SKM-1 treated with dmso at 0.1 percent for 144 hours (cell line): ENCODE results near the gene KRTAP10-9.
A peak's percentile ranks its signal among the peaks of the same experiment; 100 is the strongest.
"Not testable (repeated sequence)": the region's sequence is repeated elsewhere in the genome, so short reads cannot be mapped to it uniquely, and the experiment has no call there.

ENCODE experiments used
- DNase-seq: peaks from one replicate; lab custom pipeline; 2025; ENCODE audit not compliant: unreplicated experiment; lab: John Stamatoyannopoulos, UW

KRTAP10-9 gene

DNA sequence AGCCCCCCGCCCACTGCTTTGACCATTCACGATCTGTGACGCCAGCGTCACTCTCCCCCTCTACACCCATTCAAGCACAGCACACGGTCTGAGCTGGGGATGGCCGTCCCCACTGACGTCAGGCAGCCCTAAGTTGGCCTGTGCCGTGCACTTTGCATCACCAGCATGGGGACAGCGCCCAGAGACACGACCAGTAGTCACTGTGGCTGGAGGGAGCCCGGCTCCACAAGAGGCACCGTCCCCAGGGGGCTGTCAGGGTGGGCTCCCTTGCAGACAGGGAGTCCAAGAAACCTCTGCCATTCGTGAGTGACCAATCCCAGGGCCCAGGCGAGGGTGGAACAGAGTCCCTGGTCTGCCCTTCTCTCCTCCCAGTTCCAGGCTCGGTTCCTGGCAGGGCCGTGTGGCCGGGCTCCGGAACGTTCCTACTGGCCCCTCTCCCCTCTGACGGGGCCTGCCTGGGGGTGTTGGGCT lies 12.7 kb upstream of the KRTAP10-9 start:
- no peak for DNase-seq

- DNase-seq: no peak
Measured at GRCh38 chr21:44614961-44615391, 11.9 kb upstream of the KRTAP10-9 start.

DNA sequence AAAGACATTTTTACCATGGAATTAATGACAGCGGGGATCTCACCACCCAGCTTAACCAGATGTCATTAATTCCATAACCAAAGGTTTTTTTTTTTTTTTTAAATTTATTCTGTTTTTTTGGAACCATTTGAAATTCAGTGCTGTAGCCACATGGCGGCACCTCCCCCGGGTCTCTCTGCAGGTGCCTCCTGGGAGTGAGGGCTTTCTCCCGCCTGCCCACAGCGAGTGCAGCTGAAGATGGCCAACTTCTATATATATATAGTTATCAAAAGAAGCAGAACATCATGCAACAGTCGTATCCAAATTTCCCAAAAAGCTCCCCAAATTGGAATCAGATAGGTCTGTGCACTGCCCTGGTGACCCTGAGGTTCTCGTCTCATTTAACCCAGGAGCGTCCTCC lies 11.4 kb upstream of the KRTAP10-9 start:
- no peak for DNase-seq

GRCh38 chr21:44615911-44616590 lies 10.8 kb upstream of the KRTAP10-9 start:
- DNase-seq: no peak

- no peak for DNase-seq
Measured at GRCh38 chr21:44616591-44616926, 10.3 kb upstream of the KRTAP10-9 start.

DNA sequence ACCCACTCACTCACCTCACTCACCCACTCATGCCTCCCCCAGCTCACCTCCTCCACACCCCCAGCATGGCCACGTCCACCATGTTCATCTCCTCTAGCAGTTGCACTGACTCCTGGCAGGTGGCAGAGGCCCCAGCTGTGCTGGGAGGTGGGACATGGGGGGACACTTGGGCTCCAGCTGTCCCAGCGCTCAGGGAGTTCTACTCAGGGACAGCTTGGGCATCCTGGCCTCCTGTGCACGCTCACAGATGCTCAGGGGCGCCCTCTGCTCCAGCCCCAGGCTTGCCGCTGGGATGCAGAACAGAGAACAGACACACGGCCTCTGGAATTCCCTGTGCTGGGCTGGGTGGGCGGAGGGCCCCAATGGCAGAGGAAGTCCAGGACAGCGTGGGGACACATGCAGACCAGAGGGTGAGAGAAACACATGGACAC lies 9.8 kb upstream of the KRTAP10-9 start:
- no peak for DNase-seq

DNA sequence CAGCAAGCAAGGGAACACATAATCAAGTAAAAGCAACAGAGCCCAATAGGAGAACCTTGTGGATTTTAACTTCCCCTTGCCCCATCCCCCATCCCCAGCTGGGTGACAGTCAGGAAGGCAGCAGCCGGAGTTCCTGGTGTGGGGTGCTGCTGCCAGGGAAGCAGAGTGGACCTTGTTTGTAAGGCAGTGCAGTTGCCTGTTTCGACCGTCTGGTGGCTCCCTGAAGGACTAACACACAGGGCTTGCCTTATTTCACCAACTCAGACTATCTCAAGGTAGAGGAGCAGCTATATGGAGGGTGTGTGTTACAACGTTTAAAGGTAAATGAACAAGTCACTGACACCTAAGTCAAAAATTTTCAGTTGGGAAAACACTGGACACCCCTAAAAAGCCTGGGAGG lies 8.4 kb upstream of the KRTAP10-9 start:
- DNase-seq: peak; percentile 50

DNA sequence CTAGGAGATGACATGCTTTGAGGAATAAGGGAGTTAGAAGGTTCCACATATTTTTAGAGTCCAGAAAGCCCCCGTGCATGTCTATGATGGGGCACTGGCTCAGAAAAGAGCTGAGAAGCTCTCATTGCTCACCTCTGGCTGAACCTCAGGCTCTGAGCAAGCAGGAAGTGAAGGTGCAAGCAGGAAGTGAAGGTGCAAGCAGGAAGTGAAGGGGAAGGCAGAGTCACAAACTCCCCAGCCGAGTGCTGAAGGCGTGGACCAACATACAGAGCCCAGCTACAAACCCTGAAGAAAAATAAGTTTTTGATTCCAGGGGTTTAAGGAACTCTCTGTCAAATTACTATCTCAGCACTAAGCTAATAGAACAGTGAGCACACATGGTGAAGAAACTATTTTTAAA lies 8.0 kb upstream of the KRTAP10-9 start:
- no peak for DNase-seq

GRCh38 chr21:44619886-44620285 lies 7.0 kb upstream of the KRTAP10-9 start:
- no peak for DNase-seq

- no peak for DNase-seq
Measured at GRCh38 chr21:44623575-44623974, 3.3 kb upstream of the KRTAP10-9 start.

DNA sequence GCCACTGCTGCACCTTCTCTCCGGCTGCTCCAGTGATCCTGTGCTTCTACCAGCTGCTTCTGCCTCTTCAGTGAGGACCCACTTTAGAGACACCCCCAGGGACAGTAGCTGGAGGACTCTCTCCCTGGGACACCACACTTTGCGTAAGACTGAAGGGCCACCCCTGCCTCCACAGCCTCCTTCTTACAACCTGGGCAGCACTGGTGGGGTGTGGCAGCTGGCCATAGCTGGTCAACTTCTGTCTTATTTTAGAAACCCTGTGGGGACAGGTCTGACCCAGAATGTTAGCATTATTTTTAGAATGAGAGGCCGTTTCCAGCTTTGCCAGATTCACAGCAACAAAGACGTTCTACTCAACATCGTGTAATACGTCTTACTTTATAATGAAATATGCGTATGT lies 1.1 kb upstream of the KRTAP10-9 start:
- DNase-seq: no peak

GRCh38 chr21:44626262-44626661 lies 631 bp upstream of the KRTAP10-9 start:
- no peak for DNase-seq

DNA sequence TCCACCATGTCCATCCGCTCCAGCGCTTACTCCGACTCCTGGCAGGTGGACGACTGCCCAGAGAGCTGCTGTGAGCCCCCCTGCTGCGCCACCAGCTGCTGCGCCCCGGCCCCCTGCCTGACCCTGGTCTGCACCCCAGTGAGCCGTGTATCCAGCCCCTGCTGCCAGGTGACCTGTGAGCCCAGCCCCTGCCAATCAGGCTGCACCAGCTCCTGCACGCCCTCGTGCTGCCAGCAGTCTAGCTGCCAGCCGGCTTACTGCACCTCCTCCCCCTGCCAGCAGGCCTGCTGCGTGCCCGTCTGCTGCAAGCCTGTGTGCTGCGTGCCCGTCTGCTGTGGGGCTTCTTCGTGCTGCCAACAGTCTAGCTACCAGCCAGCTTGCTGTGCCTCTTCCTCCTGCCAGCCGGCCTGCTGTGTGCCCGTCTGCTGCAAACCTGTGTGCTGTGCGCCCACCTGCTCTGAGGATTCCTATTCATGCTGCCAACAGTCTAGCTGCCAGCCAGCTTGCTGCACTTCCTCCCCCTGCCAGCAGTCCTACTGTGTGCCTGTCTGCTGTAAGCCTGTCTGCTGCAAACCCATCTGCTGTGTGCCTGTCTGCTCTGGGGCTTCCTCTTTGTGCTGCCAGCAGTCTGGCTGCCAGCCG lies 409 bp downstream of the KRTAP10-9 start:
- not testable (repeated sequence) for DNase-seq

- not testable (repeated sequence) for DNase-seq
Measured at GRCh38 chr21:44627831-44628233, 939 bp downstream of the KRTAP10-9 start.

DNA sequence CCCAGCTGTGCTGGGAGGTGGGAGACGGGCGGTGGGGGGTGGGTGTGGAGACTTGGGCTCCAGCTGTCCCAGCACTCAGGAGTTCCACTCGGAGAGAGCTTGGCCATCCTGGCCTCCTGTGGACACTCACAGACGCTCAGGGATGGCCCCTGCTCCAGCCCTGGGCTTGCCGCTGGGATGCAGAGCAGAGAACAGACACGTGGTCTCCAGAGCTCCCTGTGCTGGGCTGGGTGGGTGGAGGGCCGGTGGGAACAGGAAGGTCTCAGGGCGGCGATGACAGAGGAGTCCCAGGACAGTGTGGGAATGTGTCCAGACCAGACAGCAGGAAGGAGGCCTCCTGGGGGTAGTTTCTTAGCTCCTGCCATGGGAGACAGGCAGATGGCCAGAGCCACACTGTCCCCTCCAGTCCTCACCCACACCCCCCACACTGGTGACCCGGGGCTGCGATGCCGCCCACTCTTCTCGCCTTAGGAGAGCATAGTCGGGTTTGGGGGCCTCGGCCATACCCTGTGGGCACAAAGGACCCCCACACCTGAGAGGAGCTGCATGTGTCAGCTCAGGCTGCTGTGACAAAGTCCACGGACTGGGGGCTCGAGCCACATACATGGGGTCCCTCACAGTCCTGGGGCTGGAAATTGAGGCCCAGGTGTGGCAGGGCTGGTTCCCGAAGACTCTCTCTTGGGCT lies 2.0 kb downstream of the KRTAP10-9 start:
- DNase-seq: no peak

DNA sequence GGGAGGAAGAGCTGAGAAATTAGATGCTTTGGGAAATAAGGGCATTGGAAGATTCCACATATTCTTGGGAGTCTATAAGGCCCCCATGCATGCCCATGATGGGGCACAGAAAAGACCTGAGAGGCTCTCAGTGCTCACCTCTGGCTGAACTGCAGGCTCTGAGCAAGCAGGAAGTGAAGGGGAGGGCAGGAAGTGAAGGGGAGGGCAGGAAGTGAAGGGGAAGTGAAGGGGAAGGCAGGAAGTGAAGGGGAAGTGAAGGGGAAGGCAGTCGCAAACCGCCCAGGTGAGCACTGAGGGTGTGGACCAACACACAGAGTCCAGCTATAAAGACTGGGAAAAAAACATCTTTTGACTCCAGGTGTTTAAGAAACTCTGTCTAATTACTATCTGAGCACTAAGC lies 3.5 kb downstream of the KRTAP10-9 start:
- DNase-seq: no peak

DNA sequence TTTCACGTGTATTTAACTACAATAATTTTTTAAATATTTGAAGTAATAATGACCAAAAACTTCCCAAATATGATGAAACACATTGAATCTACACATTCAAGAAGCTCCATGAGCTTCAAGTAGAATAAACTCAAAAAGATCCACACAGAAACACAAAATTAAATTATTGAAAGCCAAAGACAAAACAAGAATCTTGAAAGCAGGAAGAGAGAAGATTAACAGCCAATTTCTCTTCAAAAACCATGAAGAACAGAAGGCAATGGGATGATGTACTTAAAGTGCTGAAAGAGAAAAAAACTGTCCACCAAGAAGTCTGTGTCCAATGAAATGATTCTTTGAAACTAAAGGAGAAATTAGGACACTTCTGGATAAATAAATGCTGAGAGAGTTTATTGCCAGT lies 5.2 kb downstream of the KRTAP10-9 start:
- DNase-seq: no peak

DNA sequence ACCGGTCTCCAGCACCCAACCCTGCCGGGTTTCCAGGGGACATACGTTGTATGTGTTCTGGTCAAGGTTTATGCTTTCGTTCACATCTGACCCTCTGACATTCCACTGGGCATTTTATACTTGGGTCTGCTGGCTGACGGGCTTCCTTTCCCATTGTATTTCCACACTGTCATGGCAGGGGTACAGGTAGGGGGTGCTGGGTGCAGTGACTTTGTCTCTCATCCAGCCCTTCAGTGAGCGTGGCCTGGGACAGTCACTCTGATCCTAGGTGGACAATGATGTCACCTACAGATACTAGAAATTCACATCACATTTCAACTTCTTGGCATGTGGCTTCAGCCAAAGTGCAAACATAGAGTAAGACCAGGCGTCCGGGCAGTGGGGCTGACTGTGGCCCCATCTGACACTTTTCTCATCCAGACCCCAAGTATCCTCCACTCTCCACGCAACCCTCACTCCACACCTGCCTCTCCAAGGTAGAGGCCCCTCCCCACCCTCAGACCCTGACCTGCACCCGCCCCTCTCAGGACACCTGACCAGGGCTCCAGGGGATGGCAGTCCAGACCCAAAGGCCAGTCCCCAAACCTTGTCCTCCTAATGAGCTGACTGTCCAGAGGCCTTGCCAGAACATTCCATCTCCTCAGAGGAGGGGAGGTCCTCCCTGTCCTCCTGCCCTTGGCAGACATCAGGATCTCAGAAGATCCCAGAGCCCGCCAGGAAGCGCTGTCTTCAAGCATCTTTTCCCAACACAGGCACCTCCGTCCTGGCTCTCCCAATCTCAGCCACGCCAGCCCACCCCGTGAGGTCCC lies 9.5 kb downstream of the KRTAP10-9 start:
- DNase-seq: no peak

DNA sequence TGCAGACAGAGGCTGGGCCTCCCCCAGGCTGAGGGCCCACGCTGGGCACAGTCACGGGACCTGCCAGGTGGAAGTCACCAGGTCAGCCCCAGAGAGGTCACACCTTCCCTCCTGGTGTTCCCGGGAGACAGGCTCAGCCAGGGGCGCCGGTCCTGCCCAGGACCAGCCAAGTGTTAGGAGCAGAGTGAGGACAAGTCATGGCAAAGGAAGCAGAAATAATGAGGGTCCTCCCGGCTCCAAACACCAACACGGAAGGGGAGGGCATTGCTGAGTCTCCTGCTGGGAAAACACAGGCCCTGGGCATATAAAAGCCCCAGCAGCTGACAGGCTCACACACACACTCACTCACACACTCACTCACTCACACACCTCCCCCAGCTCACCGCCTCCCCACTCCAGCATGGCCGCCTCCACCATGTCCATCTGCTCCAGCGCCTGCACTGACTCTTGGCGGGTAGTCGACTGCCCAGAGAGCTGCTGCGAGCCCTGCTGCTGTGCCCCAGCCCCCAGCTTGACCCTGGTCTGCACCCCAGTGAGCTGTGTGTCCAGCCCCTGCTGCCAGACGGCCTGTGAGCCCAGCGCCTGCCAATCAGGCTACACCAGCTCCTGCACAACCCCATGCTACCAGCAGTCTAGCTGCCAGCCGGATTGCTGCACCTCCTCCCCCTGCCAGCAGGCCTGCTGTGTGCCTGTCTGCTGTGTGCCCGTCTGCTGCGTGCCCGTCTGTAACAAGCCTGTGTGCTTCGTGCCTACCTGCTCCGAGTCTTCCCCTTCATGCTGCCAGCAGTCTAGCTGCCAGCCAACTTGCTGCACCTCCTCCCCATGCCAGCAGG lies 10.3 kb downstream of the KRTAP10-9 start, which contains the start of gene KRTAP10-10:
TSS of gene KRTAP10-10 (plus strand) at position 339 of the 833 bp plus-strand sequence. CDS start at position 401, 62 bp downstream.
- no peak for DNase-seq

DNA sequence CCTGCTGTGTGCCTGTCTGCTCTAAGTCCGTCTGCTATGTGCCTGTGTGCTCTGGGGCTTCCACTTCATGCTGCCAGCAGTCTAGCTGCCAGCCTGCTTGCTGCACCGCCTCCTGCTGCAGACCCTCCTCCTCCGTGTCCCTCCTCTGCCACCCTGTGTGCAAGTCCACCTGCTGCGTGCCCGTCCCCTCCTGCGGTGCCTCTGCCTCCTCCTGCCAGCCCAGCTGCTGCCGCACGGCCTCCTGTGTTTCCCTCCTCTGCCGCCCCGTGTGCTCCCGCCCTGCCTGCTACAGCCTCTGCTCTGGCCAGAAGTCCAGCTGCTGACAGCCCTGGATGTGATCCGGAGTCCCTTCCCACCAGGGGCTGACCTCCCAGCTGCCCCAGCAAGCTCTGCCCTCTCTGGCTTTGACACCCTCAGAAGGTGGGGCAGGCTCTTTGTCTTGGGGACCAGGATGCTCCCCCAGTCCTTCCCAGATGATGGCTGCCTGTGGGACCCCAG lies 11.0 kb downstream of the KRTAP10-9 start:
- DNase-seq: not testable (repeated sequence)
